ENCODE results near the gene STARD8. TPM values are rescaled to one million over a fixed set of nuclear protein-coding genes. Genes with fewer than 3 reads are reported as not detected.
A peak's percentile ranks its signal among the peaks of the same experiment; 100 is the strongest.

Gene STARD8
- total and polyA plus RNA-seq, 10 donors = 1.9 to 35.2 (median 20.4) TPM

DNA sequence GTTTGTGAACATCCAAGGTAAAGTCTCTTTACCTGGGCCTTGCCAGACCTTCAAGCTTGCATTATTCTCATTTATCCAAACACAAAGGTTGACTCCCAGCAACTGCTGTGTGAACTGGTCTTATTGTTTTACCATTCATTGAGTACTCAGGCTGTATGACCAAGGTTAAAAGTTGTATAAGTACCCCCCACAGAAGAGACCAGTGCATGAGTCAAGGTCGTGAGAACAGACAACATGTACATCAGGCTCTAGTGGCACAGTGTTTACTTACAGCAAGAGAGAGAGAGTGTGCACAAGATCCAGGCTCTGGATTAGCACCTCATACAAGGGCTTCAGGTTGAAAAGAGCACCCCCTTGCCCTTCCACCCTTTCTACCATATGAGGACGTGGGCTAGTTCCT is 103.9 kb downstream of the STARD8 start:
- intact Hi-C loops (cut with DNase I; ENCODE audit: low total_unique reads) = no loop called here
- no peaks in the 10 kb centered on the region for H3K9me3 ChIP-seq
- no peak for DNase-seq
- H3K4me3 ChIP-seq = no peak overlapping the region
- H3K27ac ChIP-seq = no peak overlapping the region
- no peaks in the 10 kb centered on the region for H3K4me1 ChIP-seq
- 36 to 88% (median 60%) methylated on average over 1 to 2 of the region's 2 CpGs for WGBS, 5 donors
- no peaks in the 10 kb centered on the region for H3K36me3 ChIP-seq
- H3K27me3 ChIP-seq (replicated peaks in 1 of 7) = no peaks in the 10 kb centered on the region
- TF ChIP-seq, protein P1, sequence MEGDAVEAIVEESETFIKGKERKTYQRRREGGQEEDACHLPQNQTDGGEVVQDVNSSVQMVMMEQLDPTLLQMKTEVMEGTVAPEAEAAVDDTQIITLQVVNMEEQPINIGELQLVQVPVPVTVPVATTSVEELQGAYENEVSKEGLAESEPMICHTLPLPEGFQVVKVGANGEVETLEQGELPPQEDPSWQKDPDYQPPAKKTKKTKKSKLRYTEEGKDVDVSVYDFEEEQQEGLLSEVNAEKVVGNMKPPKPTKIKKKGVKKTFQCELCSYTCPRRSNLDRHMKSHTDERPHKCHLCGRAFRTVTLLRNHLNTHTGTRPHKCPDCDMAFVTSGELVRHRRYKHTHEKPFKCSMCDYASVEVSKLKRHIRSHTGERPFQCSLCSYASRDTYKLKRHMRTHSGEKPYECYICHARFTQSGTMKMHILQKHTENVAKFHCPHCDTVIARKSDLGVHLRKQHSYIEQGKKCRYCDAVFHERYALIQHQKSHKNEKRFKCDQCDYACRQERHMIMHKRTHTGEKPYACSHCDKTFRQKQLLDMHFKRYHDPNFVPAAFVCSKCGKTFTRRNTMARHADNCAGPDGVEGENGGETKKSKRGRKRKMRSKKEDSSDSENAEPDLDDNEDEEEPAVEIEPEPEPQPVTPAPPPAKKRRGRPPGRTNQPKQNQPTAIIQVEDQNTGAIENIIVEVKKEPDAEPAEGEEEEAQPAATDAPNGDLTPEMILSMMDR (IDR thresholded peaks at IDR 0.05 in 8 of 11, conservative IDR thresholded peaks at IDR 0.05 in 3 of 11) = no peak
- no peak for TF ChIP-seq POLR2AphosphoS5 (IDR thresholded peaks at IDR 0.05)
- no peak for TF ChIP-seq POLR2A (IDR thresholded peaks at IDR 0.05)

DNA sequence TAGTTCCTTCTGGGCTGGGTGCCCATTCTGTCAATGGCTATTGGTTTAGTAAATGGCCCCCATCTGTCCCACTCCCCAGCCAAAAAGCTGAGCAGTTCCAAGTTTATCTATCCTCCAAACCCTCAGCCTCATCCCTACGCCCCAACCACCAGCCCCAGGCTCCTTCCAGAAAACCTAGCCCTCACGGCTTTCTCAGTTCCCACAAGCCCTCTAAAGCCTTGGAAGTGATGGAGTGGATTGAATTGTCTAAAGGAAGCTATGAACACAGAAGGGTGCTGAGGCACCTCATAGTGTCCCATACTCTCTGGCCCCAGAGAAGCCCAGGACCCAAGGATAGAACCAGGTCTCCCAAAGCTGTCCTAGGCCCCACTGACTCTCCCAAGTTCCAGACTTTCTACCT is 105.8 kb downstream of the STARD8 start:
- 78 to 100% (median 92%) methylated on average over 2 of the region's 2 CpGs for WGBS, 5 donors
- H3K9me3 ChIP-seq = no peaks in the 10 kb centered on the region
- H3K4me3 ChIP-seq = no peak overlapping the region
- TF ChIP-seq POLR2AphosphoS5 (IDR thresholded peaks at IDR 0.05) (no peak), POLR2A (IDR thresholded peaks at IDR 0.05) (no peak)
- TF ChIP-seq, protein P1 (IDR thresholded peaks at IDR 0.05 in 8 of 11, conservative IDR thresholded peaks at IDR 0.05 in 3 of 11) = no peak
- DNase-seq = no peak
- no peaks in the 10 kb centered on the region for H3K36me3 ChIP-seq
- no peaks in the 10 kb centered on the region for H3K27me3 ChIP-seq (replicated peaks in 1 of 7)
- no peak overlapping the region for H3K27ac ChIP-seq
- intact Hi-C loops (cut with DNase I; ENCODE audit: low total_unique reads) = no loop called here
- no peaks in the 10 kb centered on the region for H3K4me1 ChIP-seq

DNA sequence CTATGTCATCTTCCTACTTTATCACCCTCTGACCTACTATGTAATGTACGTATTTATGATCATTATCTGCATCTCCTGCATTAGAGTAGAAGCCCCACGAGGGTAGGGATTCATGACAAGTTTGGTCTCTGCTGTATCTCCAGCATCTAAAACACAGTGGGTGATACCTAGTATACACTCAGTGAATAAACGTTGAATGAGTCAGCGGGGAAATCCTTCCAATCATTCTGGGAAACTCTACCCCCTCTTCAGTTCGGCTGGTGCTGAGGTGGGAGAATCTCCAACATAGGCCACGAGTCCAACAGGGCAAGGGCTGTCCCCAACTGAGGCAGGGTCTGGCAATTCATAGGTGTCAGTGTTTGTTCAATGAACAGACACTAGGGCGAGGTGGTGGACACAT is 106.9 kb downstream of the STARD8 start:
- no peak overlapping the region for H3K27ac ChIP-seq
- TF ChIP-seq POLR2AphosphoS5 (IDR thresholded peaks at IDR 0.05) = no peak
- TF ChIP-seq POLR2A (IDR thresholded peaks at IDR 0.05) = no peak
- TF ChIP-seq, protein P1 (IDR thresholded peaks at IDR 0.05 in 8 of 11, conservative IDR thresholded peaks at IDR 0.05 in 3 of 11) = no peak
- no peaks in the 10 kb centered on the region for H3K4me1 ChIP-seq
- H3K36me3 ChIP-seq = no peaks in the 10 kb centered on the region
- H3K4me3 ChIP-seq = no peak overlapping the region
- peak; percentile 19 for DNase-seq
- intact Hi-C loops (cut with DNase I; ENCODE audit: low total_unique reads) = no loop called here
- WGBS, 5 donors = 60 to 84% (median 74%) methylated on average over 6 to 7 of the region's 7 CpGs
- H3K9me3 ChIP-seq = no peaks in the 10 kb centered on the region
- H3K27me3 ChIP-seq (replicated peaks in 1 of 7) = no peaks in the 10 kb centered on the region

DNA sequence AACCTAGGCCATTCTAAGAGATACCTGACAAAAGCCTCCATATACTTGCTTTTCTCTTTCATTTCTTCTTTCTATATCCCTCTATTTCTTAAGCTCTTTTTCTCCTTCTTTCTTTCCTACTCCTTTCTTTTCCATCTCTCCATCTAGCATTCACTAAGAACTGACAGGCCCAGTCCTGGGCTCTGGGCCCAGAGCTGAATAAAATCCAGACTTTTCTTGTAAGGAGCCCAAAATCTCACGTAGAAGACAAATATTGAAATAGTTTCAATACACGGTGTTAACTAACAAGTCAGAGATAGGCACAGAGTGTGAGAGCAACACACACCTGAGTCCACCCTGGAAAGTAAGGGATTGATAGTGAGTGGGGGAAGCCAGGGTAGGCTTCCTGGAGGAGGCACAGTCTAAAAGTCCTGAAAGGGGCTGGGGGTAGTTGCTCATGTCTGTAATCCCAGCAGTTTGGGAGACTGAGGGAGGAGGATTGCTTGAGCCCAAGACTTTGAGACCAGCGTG is 108.2 kb downstream of the STARD8 start:
- intact Hi-C loops (cut with DNase I; ENCODE audit: low total_unique reads) = no loop called here
- H3K36me3 ChIP-seq = no peaks in the 10 kb centered on the region
- H3K27ac ChIP-seq = no peak overlapping the region
- H3K9me3 ChIP-seq = no peaks in the 10 kb centered on the region
- 73 to 97% (median 82%) methylated on average over 3 of the region's 3 CpGs for WGBS, 5 donors
- no peak for DNase-seq
- no peaks in the 10 kb centered on the region for H3K4me1 ChIP-seq
- no peak overlapping the region for H3K4me3 ChIP-seq
- H3K27me3 ChIP-seq (replicated peaks in 1 of 7) = no peaks in the 10 kb centered on the region
- TF ChIP-seq POLR2AphosphoS5 (IDR thresholded peaks at IDR 0.05) = no peak
- TF ChIP-seq POLR2A (IDR thresholded peaks at IDR 0.05) = no peak
- TF ChIP-seq, protein P1 (IDR thresholded peaks at IDR 0.05 in 8 of 11, conservative IDR thresholded peaks at IDR 0.05 in 3 of 11) = no peak
